WTC11 (cell line): ENCODE results near the gene BMF. TPM values are rescaled to one million over a fixed set of nuclear protein-coding genes. Genes with fewer than 3 reads are reported as not detected.
A peak's percentile ranks its signal among the peaks of the same experiment; 100 is the strongest.

Experiments
- ATAC-seq: fragments of 200-7000 bp; cut with Tn5 transposase; 2 replicates; pipeline ENCODE4 v1.10.0; 2021; ENCODE audit warnings: mild to moderate bottlenecking, moderate library complexity
- CTCF ChIA-PET: fragments of 300-600 bp; sonication (Branson Sonifier 250); formaldehyde crosslinking; loops from one replicate; lab custom pipeline; 2021; ENCODE audit warnings: antibody characterized with exemption; lab: Charles Lee
- POLR2A ChIA-PET: fragments of 350-600 bp; sonication (Branson Sonifier 250); formaldehyde crosslinking; loops from one replicate; lab custom pipeline; 2021; ENCODE audit warnings: antibody characterized with exemption; lab: Charles Lee
- DNase-seq: peaks from one replicate; pipeline ENCODE4 v3.0.0; 2021; ENCODE audit warnings: low spot score
- H3K27ac Mint-ChIP-seq: 2 replicates; pipeline ENCODE4 v1.8.0; 2021; ENCODE audit warnings: mixed read lengths
- H3K27me3 Mint-ChIP-seq: 2 replicates; pipeline ENCODE4 v1.8.0; 2021; ENCODE audit warnings: low read depth, mild to moderate bottlenecking, moderate library complexity, mixed read lengths
- H3K36me3 Mint-ChIP-seq: 2 replicates; pipeline ENCODE4 v1.8.0; 2021; ENCODE audit warnings: mixed read lengths
- H3K4me1 Mint-ChIP-seq: 2 replicates; pipeline ENCODE4 v1.8.0; 2022; ENCODE audit warnings: mixed read lengths
- H3K4me3 Mint-ChIP-seq: 2 replicates; pipeline ENCODE4 v1.8.0; 2021; ENCODE audit warnings: mild to moderate bottlenecking, moderate library complexity, mixed read lengths
- H3K9me3 Mint-ChIP-seq: 2 replicates; pipeline ENCODE4 v1.8.0; 2021; ENCODE audit warnings: mixed read lengths
- ATF1 ChIP-seq: sonication (generic); formaldehyde crosslinking; IDR thresholded peaks from 2 replicates; pipeline ENCODE4 v1.8.1; 2023; ENCODE audit warnings: mild to moderate bottlenecking, moderate library complexity, missing genetic modification reagents
- ETV6 ChIP-seq: sonication (generic); formaldehyde crosslinking; IDR thresholded peaks from 2 replicates; pipeline ENCODE4 v1.8.1; 2022; ENCODE audit warnings: mild to moderate bottlenecking, missing genetic modification reagents
- FOXK1 ChIP-seq: sonication (generic); formaldehyde crosslinking; IDR thresholded peaks from 2 replicates; pipeline ENCODE4 v1.8.0; 2022; ENCODE audit warnings: mild to moderate bottlenecking, moderate library complexity, missing genetic modification reagents
- FOXP1 ChIP-seq: sonication (generic); formaldehyde crosslinking; IDR thresholded peaks from 2 replicates; pipeline ENCODE4 v1.8.0; 2022; ENCODE audit warnings: missing genetic modification reagents, mild to moderate bottlenecking, moderate library complexity, borderline replicate concordance
- JAZF1 ChIP-seq: fragments of 250-450 bp; sonication (Bioruptor Pico); IDR thresholded peaks from 2 replicates; pipeline ENCODE4 v1.9.0; 2021; ENCODE audit warnings: moderate library complexity, mild to moderate bottlenecking, inconsistent platforms
- KAT7 ChIP-seq: sonication (generic); formaldehyde crosslinking; IDR thresholded peaks from 2 replicates; pipeline ENCODE4 v1.8.1; 2023; ENCODE audit warnings: missing genetic modification reagents, mild to moderate bottlenecking, borderline replicate concordance
- MYBL2 ChIP-seq: sonication (generic); formaldehyde crosslinking; IDR thresholded peaks from 2 replicates; pipeline ENCODE4 v1.8.1; 2023; ENCODE audit warnings: mild to moderate bottlenecking, moderate library complexity, missing genetic modification reagents
- NFATC4 ChIP-seq: fragments of 250-450 bp; sonication (Bioruptor Pico); IDR thresholded peaks from 2 replicates; pipeline ENCODE4 v1.9.0; 2021; ENCODE audit warnings: mild to moderate bottlenecking
- RELA ChIP-seq: sonication (generic); formaldehyde crosslinking; IDR thresholded peaks from 2 replicates; pipeline ENCODE4 v1.8.1; 2022; ENCODE audit warnings: missing genetic modification reagents, mild to moderate bottlenecking, borderline replicate concordance
- SMAD3 ChIP-seq: sonication (generic); formaldehyde crosslinking; IDR thresholded peaks from 2 replicates; pipeline ENCODE4 v1.8.0; 2022; ENCODE audit warnings: missing genetic modification reagents, mild to moderate bottlenecking, borderline replicate concordance
- SP1 ChIP-seq: sonication (generic); formaldehyde crosslinking; conservative IDR thresholded peaks from 2 replicates; pipeline ENCODE4 v1.8.1; 2022; ENCODE audit warnings: missing genetic modification reagents
- ZNF317 ChIP-seq: sonication (generic); formaldehyde crosslinking; IDR thresholded peaks from 2 replicates; pipeline ENCODE4 v1.8.1; 2023; ENCODE audit warnings: low read depth, mild to moderate bottlenecking, moderate library complexity, missing genetic modification reagents, borderline replicate concordance
- total RNA-seq: library from RNA; stranded (reverse); gene quantifications from 3 replicates; pipeline ENCODE4 v1.2.3, GENCODE V29; 2021
- TF ChIP-seq, protein P1 (sequence below): sonication (generic); formaldehyde crosslinking; IDR thresholded peaks from 2 replicates; pipeline ENCODE4 v1.8.0; 2022; ENCODE audit warnings: mild to moderate bottlenecking, missing genetic modification reagents
- TF ChIP-seq, protein P2 (sequence below): fragments of 200-600 bp; IDR thresholded peaks from 2 replicates; pipeline ENCODE4 v1.8.0; 2022; ENCODE audit warnings: antibody characterized with exemption
- TF ChIP-seq, protein P3 (sequence below): sonication (generic); formaldehyde crosslinking; IDR thresholded peaks from 2 replicates; pipeline ENCODE4 v1.8.1; 2023; ENCODE audit warnings: mild to moderate bottlenecking, moderate library complexity, missing genetic modification reagents
- TF ChIP-seq, protein P4 (sequence below): sonication (generic); formaldehyde crosslinking; IDR thresholded peaks from 2 replicates; pipeline ENCODE4 v1.8.0; 2022; ENCODE audit warnings: missing genetic modification reagents

BMF gene
- total RNA-seq, 1 experiment from 2014 or later = 36.9 TPM

DNA sequence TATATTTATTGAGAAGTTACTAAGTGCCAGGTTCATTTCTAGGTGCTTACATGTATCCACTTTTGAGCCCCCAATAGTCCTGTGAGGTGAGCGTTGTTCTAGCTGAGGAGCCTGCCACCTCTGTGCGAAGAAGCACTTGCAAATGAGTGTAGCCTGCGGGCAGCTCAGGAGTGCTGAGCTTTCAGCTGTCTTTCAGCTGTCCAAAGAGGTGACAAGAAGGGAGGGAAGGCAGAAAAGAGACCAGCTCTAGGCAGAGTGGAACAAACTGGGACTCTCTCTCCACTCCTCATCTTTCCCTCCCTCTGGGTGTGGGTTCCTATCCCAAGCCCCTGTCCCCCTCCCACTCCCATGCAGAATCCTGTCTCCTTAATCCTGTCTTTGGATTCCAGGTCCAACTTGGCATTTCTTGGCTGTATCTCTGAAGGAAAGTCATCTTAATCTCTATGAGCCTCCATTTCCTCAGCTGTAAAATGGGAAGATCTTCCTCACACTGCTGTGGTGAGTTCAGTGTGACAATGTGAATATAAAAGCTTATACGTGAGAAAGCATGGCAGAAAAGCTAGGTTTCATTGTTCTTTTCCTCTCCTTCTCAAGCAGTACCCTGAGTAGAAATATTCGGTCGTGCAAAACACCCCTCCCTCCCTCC, 63.0 kb downstream of the BMF start:
- Mint-ChIP-seq H3K4me1 (peaks cover 34% of the 10 kb centered on the region), H3K27ac (no peak overlapping the region), H3K9me3 (no peaks in the 10 kb centered on the region), H3K27me3 (no peaks in the 10 kb centered on the region), H3K4me3 (peak overlapping the region; percentile 65), H3K36me3 (no peaks in the 10 kb centered on the region)
- TF ChIP-seq, protein P1, sequence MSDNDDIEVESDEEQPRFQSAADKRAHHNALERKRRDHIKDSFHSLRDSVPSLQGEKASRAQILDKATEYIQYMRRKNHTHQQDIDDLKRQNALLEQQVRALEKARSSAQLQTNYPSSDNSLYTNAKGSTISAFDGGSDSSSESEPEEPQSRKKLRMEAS (CRISPR knock-in tag) = 0 out of 2 replicates have a peak, but pooled peaks have one; percentile 3
- TF ChIP-seq JAZF1 = no peak
- ChIA-PET CTCF (interaction anchor here (0.7 to 7.6 kb wide), 44 partner anchors 9 to 292 kb away, joined by 3 to 120 read pairs (median 4); partner anchors contain the start of genes BMF, BUB1B and PLCB2), POLR2A (interaction anchor here (0.6 to 0.8 kb wide), 2 partner anchors 21 to 58 kb away, joined by 4 to 5 read pairs; no protein-coding TSS in a partner anchor)
- ATAC-seq = peak; percentile 55
- DNase-seq = no peak

DNA sequence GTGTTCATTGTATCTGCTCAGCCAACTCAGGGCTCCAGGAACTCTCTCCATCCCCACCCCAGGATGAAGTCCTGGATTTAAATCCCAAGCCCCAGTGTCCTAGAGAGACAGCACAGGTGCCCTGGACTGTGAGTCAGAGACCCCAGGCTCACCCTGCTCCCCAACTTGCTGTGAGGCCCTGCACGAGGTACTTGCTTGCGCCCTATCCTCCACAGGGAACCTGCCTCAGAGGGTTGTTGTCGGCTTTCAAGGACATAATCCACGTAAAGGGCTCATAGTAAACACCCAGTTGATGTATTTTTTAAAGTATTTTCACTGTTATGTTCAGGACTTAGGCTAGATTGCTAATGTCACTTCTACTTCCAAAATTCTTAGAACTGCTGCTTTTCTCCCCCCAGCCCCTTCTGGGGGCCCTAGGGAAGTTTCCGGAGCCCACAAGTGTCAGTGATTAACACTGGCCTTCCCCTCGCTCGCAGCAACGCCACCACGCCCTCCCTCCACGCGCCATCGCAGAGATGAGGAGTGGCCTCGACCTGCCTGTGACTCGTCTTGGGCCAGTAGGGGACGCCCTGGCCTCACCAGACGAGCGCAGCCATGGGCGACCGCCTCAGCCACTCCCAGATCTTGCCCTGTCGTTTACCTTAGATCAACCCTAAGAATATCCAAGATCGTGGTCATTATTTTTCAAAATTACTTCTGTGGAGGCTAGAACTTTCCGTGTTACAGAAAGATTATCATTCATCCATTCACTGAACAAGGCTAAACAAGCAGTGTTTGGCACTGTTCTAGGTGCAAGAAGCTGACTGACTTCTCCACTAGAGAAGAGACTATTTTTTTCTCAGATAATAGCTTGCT, 63.7 kb downstream of the BMF start:
- ATAC-seq = peak; percentile 96
- peak overlapping the region; percentile 65 for H3K4me3 Mint-ChIP-seq
- peaks cover 39% of the 10 kb centered on the region for H3K4me1 Mint-ChIP-seq

More for the DNA sequence above, 63.7 kb downstream of the BMF start:
- Mint-ChIP-seq H3K9me3 (no peaks in the 10 kb centered on the region), H3K36me3 (no peaks in the 10 kb centered on the region)
- TF ChIP-seq, protein P2, sequence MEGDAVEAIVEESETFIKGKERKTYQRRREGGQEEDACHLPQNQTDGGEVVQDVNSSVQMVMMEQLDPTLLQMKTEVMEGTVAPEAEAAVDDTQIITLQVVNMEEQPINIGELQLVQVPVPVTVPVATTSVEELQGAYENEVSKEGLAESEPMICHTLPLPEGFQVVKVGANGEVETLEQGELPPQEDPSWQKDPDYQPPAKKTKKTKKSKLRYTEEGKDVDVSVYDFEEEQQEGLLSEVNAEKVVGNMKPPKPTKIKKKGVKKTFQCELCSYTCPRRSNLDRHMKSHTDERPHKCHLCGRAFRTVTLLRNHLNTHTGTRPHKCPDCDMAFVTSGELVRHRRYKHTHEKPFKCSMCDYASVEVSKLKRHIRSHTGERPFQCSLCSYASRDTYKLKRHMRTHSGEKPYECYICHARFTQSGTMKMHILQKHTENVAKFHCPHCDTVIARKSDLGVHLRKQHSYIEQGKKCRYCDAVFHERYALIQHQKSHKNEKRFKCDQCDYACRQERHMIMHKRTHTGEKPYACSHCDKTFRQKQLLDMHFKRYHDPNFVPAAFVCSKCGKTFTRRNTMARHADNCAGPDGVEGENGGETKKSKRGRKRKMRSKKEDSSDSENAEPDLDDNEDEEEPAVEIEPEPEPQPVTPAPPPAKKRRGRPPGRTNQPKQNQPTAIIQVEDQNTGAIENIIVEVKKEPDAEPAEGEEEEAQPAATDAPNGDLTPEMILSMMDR = peak; percentile 45; the same call in 1 of the 2 replicates
- no peak for TF ChIP-seq RELA (CRISPR knock-in tag)
- TF ChIP-seq NFATC4 (CRISPR knock-in tag) = no peak
- no peak for TF ChIP-seq ATF1
- peak; percentile 43; the same call in 1 of the 2 replicates for TF ChIP-seq ETV6 (CRISPR knock-in tag)
- TF ChIP-seq SMAD3 = peak; percentile 51; the same call in 1 of the 2 replicates
- no peak for TF ChIP-seq KAT7 (CRISPR knock-in tag)
- TF ChIP-seq ZNF317 (CRISPR knock-in tag) = no peak
- TF ChIP-seq, protein P3, sequence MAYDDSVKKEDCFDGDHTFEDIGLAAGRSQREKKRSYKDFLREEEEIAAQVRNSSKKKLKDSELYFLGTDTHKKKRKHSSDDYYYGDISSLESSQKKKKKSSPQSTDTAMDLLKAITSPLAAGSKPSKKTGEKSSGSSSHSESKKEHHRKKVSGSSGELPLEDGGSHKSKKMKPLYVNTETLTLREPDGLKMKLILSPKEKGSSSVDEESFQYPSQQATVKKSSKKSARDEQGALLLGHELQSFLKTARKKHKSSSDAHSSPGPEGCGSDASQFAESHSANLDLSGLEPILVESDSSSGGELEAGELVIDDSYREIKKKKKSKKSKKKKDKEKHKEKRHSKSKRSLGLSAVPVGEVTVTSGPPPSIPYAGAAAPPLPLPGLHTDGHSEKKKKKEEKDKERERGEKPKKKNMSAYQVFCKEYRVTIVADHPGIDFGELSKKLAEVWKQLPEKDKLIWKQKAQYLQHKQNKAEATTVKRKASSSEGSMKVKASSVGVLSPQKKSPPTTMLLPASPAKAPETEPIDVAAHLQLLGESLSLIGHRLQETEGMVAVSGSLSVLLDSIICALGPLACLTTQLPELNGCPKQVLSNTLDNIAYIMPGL (CRISPR knock-in tag) = no peak; the same call in 1 of the 2 replicates
- TF ChIP-seq, protein P4, sequence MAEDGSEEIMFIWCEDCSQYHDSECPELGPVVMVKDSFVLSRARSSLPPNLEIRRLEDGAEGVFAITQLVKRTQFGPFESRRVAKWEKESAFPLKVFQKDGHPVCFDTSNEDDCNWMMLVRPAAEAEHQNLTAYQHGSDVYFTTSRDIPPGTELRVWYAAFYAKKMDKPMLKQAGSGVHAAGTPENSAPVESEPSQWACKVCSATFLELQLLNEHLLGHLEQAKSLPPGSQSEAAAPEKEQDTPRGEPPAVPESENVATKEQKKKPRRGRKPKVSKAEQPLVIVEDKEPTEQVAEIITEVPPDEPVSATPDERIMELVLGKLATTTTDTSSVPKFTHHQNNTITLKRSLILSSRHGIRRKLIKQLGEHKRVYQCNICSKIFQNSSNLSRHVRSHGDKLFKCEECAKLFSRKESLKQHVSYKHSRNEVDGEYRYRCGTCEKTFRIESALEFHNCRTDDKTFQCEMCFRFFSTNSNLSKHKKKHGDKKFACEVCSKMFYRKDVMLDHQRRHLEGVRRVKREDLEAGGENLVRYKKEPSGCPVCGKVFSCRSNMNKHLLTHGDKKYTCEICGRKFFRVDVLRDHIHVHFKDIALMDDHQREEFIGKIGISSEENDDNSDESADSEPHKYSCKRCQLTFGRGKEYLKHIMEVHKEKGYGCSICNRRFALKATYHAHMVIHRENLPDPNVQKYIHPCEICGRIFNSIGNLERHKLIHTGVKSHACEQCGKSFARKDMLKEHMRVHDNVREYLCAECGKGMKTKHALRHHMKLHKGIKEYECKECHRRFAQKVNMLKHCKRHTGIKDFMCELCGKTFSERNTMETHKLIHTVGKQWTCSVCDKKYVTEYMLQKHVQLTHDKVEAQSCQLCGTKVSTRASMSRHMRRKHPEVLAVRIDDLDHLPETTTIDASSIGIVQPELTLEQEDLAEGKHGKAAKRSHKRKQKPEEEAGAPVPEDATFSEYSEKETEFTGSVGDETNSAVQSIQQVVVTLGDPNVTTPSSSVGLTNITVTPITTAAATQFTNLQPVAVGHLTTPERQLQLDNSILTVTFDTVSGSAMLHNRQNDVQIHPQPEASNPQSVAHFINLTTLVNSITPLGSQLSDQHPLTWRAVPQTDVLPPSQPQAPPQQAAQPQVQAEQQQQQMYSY (CRISPR knock-in tag) = no peak
- no peak for TF ChIP-seq MYBL2 (CRISPR knock-in tag)
- TF ChIP-seq SP1 (CRISPR knock-in tag) = peak; percentile 74
- peak; percentile 43; the same call in 1 of the 2 replicates for TF ChIP-seq FOXP1 (CRISPR knock-in tag)
- TF ChIP-seq FOXK1 (CRISPR knock-in tag) = no peak
- TF ChIP-seq, all 79 proteins: peak for 5
- Mint-ChIP-seq H3K27ac (no peak overlapping the region), H3K27me3 (no peaks in the 10 kb centered on the region)
- POLR2A ChIA-PET = interaction anchor here (0.5 to 0.8 kb wide), 3 partner anchors 21 to 160 kb away, joined by 4 to 6 read pairs (median 5); no protein-coding TSS in a partner anchor
- DNase-seq = peak; percentile 85
- CTCF ChIA-PET = interaction anchor here (0.7 to 7.6 kb wide), 43 partner anchors 8 to 292 kb away, joined by 3 to 120 read pairs (median 5); partner anchors contain the start of genes BMF, BUB1B and PLCB2
